Forelimb muscle (tissue), 1 donor: ENCODE measurements around the gene ENTPD7. TPM values are rescaled to one million over a fixed set of nuclear protein-coding genes. Genes with fewer than 3 reads are reported as not detected.
A peak's percentile ranks its signal among the peaks of the same experiment; 100 is the strongest.
"Not testable (repeated sequence)": the region's sequence is repeated elsewhere in the genome, so short reads cannot be mapped to it uniquely, and the experiment has no call there.

ENCODE experiments used
- DNase-seq: peaks from one replicate; pipeline ENCODE4 v3.0.0-alpha.2; 2013; ENCODE audit warnings: low read depth
- polyA plus RNA-seq: library from polyadenylated mRNA; unstranded; fragments of 120-200 nt; gene quantifications from one replicate; pipeline ENCODE4 v1.2.1, GENCODE V29; 2013; ENCODE audit not compliant: insufficient read length

Gene ENTPD7
- polyA plus RNA-seq: 3.7 TPM

- peak; percentile 28 for DNase-seq
These were observed at the start of gene ENTPD7 for GRCh38 chr10:99659031-99659867. Gene ENTPD7 (plus strand): TSS chr10:99659509. CDS start chr10:99659957, 448 bp downstream.

DNA sequence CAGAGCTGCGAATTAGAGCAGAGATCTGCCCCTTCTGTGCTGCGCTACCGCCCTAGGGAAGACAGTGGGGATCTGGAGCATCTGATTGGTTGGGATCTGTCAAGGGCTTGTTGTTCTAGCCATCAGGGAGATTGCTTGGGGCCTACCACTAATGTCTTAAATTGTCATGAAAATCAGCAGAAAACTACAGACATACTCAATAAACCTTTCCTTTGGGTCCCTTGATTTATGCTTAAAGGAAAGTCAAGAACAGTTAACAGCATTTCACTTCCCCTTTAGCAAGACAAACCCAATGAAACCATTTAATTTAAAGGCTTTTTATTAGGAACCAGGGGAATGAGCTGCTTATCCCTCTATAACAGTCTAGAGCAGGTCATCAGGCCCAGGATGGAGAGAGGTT, 49.1 kb upstream of the ENTPD7 start:
- no peak for DNase-seq

- DNase-seq: no peak
These were observed 48.0 kb upstream of the ENTPD7 start for GRCh38 chr10:99611326-99611725.

- no peak for DNase-seq
These were observed 47.0 kb upstream of the ENTPD7 start for GRCh38 chr10:99612167-99612831.

- no peak for DNase-seq
These were observed 43.9 kb upstream of the ENTPD7 start for GRCh38 chr10:99615426-99615825.

- DNase-seq: no peak
These were observed 41.6 kb upstream of the ENTPD7 start for GRCh38 chr10:99617696-99618095.

GRCh38 chr10:99619090-99619800, 40.1 kb upstream of the ENTPD7 start:
- no peak for DNase-seq

GRCh38 chr10:99619851-99620710, 39.2 kb upstream of the ENTPD7 start, which contains the start of gene SLC25A28:
Gene SLC25A28 (minus strand): TSS chr10:99620439. CDS start chr10:99620335, 104 bp downstream.
- DNase-seq: peak; percentile 99

- peak; percentile 75 for DNase-seq
These were observed 38.4 kb upstream of the ENTPD7 start for GRCh38 chr10:99620711-99621453.

DNA sequence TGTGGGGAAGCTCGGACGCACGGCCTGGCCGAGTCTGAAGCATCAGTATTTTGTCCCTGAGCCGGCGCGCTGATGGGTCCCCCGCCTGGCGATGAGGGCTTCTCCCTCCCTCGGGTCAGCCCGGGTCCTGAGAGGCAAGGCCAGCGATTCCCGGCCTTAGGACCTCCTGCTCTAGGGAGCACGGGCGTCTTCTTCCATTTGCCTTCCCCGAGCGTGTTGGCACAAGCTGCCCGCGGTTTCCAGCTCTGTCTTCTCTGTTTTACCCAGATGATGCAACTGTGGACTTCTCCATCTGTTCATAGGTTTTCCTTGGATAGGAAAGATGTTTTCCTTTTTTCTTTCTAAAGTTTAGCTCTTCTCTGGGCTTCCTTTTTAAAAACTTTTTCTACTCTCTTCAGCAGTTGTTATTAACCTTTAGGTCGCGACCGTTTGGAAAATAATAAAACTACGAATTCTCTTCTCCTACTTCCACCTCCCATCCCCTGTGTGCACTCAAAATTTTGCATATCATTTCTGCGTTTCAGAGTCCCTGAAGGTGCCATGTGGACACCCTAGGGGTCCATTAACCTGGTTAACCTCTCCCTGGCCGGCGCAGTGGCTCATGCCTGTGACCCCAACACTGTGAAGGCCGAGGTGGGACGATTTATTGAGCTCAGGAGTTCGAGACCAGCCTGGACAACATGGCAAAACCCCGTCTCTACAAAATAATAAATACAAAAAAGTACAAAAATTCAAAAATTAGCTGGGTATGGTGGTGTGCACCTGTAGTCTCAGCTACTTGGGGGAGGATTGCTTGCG, 37.7 kb upstream of the ENTPD7 start:
- DNase-seq: no peak

DNA sequence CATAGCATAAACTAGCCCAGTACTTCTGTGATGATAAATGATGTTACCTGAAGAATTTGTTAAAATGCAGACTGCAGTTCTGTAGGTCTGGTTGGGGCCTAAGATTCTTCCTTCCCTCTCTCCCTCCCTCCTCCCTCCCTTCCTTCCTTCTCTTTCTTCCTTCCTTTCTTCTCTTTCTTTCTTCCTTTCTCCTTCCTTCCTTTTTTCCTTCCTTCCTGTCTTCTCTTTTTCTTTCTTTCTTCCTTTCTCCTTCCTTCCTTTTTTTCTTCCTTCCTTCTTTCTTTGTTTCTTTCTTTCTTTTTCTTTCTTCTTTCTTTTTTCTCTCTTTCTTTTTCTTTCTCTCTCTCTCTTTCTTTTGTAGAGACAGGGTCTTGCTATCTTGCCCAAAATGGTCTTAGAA, 35.4 kb upstream of the ENTPD7 start:
- DNase-seq: no peak

DNA sequence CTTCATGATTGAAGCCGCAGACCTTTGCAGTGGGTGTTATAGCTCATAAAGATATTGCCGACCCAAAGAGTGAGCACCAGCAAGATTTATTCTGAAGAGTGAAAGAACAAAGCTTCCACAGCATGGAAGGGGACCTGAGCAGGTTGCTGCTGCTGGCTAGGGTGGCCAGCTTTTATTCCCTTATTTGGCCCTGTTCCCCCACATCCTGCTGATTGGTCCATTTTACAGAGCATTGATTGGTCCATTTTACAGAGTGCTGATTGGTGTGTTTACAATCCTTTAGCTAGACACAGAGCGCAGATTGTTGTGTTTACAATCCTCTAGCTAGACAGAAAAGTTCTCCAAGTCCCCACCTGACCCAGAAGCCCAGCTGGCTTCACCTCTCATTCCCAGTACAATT, 34.2 kb upstream of the ENTPD7 start:
- not testable (repeated sequence) for DNase-seq

DNA sequence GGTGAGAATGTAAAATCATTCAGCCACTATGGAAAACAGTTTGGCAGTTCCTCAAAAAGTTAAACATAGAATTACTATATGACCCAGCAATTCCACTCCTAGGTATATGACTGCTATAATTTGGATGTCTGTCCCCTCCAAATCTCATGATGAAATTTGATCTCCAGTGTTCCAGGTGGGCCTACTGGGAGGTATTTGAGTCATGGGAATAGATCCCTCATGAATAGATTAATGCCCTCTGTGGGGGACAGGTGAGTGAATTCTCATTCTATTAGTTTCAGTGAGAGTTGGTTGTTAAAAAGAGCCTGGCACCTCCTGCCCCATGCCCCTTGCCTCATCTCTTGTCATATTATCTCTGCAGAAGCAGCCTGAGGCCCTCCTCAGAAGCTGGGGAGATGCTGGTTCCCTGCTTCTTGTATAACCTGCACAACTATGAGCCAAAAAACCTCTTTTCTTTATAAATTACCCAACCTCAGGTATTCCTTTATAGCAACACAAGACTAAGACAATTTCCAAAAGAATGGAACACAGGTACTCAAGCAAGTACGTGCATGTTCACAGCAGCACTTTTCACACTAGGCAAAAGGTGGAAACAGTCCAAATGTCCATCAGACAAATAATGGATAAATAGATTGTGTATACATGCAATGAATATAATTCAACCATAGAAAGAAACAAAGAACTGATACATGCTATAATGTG, 30.2 kb upstream of the ENTPD7 start:
- DNase-seq: no peak

- DNase-seq: no peak
These were observed 29.7 kb upstream of the ENTPD7 start for GRCh38 chr10:99629625-99629978.

- no peak for DNase-seq
These were observed 28.9 kb upstream of the ENTPD7 start for GRCh38 chr10:99630433-99630832.

DNA sequence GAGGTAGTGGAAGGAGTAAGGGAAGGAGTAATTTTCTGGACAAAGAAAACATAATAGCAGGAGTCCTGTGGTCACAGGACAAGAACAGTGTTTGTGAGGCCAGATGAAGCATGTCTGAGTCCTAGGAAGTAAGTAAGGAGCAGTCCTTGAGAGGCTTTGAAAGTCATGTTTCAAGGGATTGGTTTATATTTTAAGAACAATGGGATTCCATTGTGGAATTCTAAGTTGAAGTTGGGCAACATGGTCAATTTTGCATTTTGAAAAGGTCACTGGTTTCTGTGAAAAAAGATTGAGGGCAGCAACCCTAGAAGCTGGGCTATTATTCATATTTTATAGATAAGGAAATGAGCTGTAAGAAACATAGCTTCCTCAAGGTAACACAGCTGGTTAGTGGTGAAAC, 28.3 kb upstream of the ENTPD7 start:
- DNase-seq: no peak

- no peak for DNase-seq
These were observed 27.8 kb upstream of the ENTPD7 start for GRCh38 chr10:99631496-99631895.

DNA sequence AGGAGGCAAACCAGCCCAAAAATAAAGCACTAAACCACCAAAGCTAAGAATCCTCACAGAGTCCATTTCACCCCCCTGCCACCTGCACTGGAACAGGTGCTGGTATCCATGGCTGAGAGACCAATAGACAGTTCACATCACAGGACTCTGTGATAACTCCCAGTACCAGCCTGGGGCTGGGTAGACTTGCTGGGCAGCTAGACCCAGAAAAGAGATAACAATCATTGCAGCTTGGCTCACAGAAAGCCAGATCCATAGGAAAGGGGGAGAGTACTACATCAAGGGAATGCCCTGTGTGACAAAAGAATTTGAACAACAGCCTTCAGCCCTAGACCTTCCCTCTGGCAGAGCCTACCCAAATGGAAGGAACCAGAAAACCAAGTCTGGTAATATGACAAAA, 25.5 kb upstream of the ENTPD7 start:
- no peak for DNase-seq

DNA sequence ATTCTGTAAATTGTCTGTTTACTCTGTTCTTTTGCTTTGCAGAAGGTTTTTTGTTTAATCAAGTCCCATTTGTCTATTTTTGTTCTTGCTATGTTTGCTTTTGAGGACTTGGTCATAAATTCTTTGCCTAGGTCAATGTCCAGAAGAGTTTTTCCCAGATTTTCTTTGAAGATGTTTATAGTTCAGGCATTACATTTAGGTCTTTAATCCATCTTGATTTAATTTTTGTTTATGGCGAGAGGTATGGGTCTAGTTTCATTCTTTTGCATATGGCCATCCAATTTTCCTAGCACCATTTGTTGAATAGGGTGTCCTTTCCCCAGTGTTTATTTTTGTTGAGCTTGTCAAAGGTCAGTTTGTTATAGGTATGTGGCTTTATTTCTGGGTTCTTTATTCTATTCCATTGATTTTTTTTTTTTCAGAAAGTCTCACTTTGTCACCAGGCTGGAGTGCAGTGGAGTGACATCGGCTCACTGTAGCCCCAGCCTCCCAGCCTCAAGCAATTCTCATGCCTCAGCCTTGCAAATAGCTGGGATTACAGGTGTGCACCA, 11.6 kb upstream of the ENTPD7 start:
- no peak for DNase-seq
